Body of pancreas (tissue), 4 donors: ENCODE measurements around the gene GSC2. TPM values are rescaled to one million over a fixed set of nuclear protein-coding genes. Genes with fewer than 3 reads are reported as not detected.

Experiments used
- ATAC-seq: fragments of 150-250 bp; one replicate; pipeline ENCODE4 v1.9.1; 2016
- DNase-seq, 4 donors: peaks; one replicate each; pipeline ENCODE4 v3.0.0-alpha.2; 2019
- H3K27ac ChIP-seq, 4 donors: fragments of 200-600 bp; sonication (generic); 1 replicate in 3 of 4; 2 replicates in 1 of 4; pipeline versions ENCODE4 v1.5.1 to v1.6.1; 2016 to 2019; ENCODE audit warnings: mild to moderate bottlenecking in 1 of 4, mixed read lengths in 1 of 4, moderate library complexity in 1 of 4
- H3K27me3 ChIP-seq, 2 donors: fragments of 200-600 bp; sonication (generic); one replicate each; pipeline ENCODE4 v1.6.0; 2016; ENCODE audit warnings: mild to moderate bottlenecking in 1 of 2
- H3K36me3 ChIP-seq, 2 donors: fragments of 200-600 bp; sonication (generic); replicated peaks in 1 of 2; 2 replicates each; pipeline ENCODE4 v1.5.1; 2016; ENCODE audit warnings: low read depth in 2 of 2; ENCODE audit not compliant: insufficient read depth in 1 of 2
- H3K4me1 ChIP-seq: fragments of 200-600 bp; sonication (generic); one replicate; pipeline ENCODE4 v1.6.0; 2016
- H3K4me3 ChIP-seq, 2 donors: fragments of 200-600 bp; sonication (generic); 1 replicate in 1 of 2; 2 replicates in 1 of 2; pipeline ENCODE4 v1.5.1; 2016 to 2019
- H3K9me3 ChIP-seq, 3 donors: fragments of 200-600 bp; sonication (generic); 1 replicate in 2 of 3; 2 replicates in 1 of 3; pipeline ENCODE4 v1.5.1; 2016
- CTCF ChIP-seq, 7 experiments: fragments of 450-650 bp in 4 of 7; fragments of 200-600 bp in 3 of 7; sonication (generic) in 3 of 7; IDR thresholded peaks; one replicate each; pipeline ENCODE4 v1.5.1; 2016 to 2019; ENCODE audit warnings: antibody characterized with exemption in 7 of 7
- POLR2A ChIP-seq, 3 donors: fragments of 450-650 bp; IDR thresholded peaks; one replicate each; pipeline ENCODE4 v1.6.1; 2016; ENCODE audit warnings: antibody characterized with exemption in 3 of 3, mild to moderate bottlenecking in 2 of 3
- WGBS, 2 donors: methylation state at CpG; one replicate each; pipeline ENCODE4 v1.1.5; 2017; 5-methylcytosine and 5-hydroxymethylcytosine counted together
- intact Hi-C: fragments of 100-400 bp; cut with DNase I; formaldehyde crosslinking; loops from one replicate; pipeline ENCODE4 v1.15.1; 2023
- total RNA-seq, 2 donors: library from RNA; depleted of rRNA; stranded (reverse); fragments of >200 nt; gene quantifications; one replicate each; pipeline ENCODE4 v1.1.0, GENCODE V29; 2016

The GSC2 gene
- total RNA-seq, 2 donors from 2014 or later, result not detected

GRCh38 chr22:19133561-19133960 is 16.5 kb downstream of the GSC2 start:
- ATAC-seq (no peak), DNase-seq (no peak)
- TF ChIP-seq CTCF (IDR thresholded peaks at IDR 0.05), result no peak
- no peak for TF ChIP-seq POLR2A (IDR thresholded peaks at IDR 0.05)
- no peaks in the 10 kb centered on the region for H3K4me1 ChIP-seq
- H3K9me3 ChIP-seq, result no peaks in the 10 kb centered on the region
- H3K4me3 ChIP-seq, result no peak overlapping the region
- peaks cover 0 to 13% of the 10 kb centered on the region in 2 donors for H3K36me3 ChIP-seq
- intact Hi-C loops, result no loop called here
- 97% methylated on average over 13 of the region's 13 CpGs; no CpG with 5 or more reads in 1 of the 2 donors for WGBS, 2 donors
- H3K27me3 ChIP-seq, result no peaks in the 10 kb centered on the region
- no peak overlapping the region for H3K27ac ChIP-seq

DNA sequence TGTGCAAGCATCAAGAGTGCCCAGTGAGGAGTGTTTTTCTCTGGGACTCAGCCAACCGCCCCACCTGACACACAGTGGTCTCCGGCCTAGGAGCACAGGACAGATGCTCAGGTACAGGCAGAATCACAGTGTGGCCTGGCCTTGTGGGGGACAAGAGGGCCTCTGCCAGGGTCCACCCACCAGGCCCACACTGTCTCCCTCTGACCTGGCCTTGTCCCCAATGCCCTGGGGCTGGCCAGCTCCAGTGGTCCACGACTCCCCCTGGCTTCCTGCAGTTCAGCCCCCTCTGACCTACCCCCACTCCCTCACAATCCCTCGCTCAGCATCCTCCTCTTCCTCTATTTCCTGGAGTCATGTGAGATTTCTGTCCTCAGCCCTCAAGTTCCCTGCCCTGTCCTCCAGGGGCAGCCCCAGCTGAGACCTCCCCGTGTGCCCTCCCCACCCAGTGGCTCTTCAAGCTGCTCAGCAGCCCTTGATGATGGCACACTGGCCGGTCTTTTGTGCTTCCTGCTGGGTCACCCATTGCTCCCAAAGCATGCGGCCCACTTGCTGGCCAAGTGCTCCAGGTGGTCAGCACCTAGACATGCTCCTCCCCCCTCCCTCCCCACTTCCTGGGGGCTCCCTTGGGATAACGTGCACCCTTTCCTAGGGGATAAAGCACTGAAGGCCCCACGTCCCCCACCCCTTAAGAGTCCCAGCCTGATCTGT is 17.2 kb downstream of the GSC2 start:
- H3K27me3 ChIP-seq, result no peaks in the 10 kb centered on the region
- H3K27ac ChIP-seq, result no peak overlapping the region
- DNase-seq (no peak), ATAC-seq (no peak)
- no peak overlapping the region for H3K4me3 ChIP-seq
- no peaks in the 10 kb centered on the region for H3K9me3 ChIP-seq
- H3K4me1 ChIP-seq, result no peaks in the 10 kb centered on the region
- intact Hi-C loops, result no loop called here
- TF ChIP-seq POLR2A (IDR thresholded peaks at IDR 0.05) (no peak), CTCF (IDR thresholded peaks at IDR 0.05) (no peak)
- 88 to 97% methylated on average over 7 to 9 of the region's 9 CpGs for WGBS, 2 donors
- peaks cover 0 to 13% of the 10 kb centered on the region in 2 donors for H3K36me3 ChIP-seq

DNA sequence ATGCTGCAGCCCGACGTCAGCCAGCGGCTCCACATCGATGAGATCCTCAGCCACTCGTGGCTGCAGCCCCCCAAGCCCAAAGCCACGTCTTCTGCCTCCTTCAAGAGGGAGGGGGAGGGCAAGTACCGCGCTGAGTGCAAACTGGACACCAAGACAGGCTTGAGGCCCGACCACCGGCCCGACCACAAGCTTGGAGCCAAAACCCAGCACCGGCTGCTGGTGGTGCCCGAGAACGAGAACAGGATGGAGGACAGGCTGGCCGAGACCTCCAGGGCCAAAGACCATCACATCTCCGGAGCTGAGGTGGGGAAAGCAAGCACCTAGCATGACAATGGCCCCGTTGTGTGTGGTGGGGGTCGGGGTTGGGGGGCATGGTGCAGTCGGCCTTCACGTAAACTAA is 17.9 kb downstream of the GSC2 start:
- Histone ChIP-seq H3K4me3 (no peak overlapping the region), H3K36me3 (peaks cover 0 to 13% of the 10 kb centered on the region in 2 donors), H3K27me3 (no peaks in the 10 kb centered on the region), H3K4me1 (peaks cover 6% of the 10 kb centered on the region), H3K9me3 (no peaks in the 10 kb centered on the region), H3K27ac (no peak overlapping the region)
- DNase-seq (no peak), ATAC-seq (no peak)
- TF ChIP-seq CTCF (IDR thresholded peaks at IDR 0.05), result no peak
- no peak for TF ChIP-seq POLR2A (IDR thresholded peaks at IDR 0.05)
- 92 to 95% methylated on average over 9 to 16 of the region's 20 CpGs for WGBS, 2 donors
- intact Hi-C loops, result no loop called here

DNA sequence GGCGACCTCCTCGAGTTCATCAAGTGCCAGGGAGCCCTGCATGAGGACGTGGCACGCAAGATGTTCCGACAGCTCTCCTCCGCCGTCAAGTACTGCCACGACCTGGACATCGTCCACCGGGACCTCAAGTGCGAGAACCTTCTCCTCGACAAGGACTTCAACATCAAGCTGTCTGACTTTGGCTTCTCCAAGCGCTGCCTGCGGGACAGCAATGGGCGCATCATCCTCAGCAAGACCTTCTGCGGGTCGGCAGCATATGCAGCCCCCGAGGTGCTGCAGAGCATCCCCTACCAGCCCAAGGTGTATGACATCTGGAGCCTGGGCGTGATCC is 18.4 kb downstream of the GSC2 start:
- peaks cover 0 to 11% of the 10 kb centered on the region in 2 donors for H3K36me3 ChIP-seq
- DNase-seq, result no peak
- ATAC-seq, result no peak

More for the DNA sequence above, 18.4 kb downstream of the GSC2 start:
- peaks cover 10% of the 10 kb centered on the region for H3K4me1 ChIP-seq
- no peak for TF ChIP-seq POLR2A (IDR thresholded peaks at IDR 0.05)
- no peak for TF ChIP-seq CTCF (IDR thresholded peaks at IDR 0.05)
- H3K4me3 ChIP-seq, result no peak overlapping the region
- H3K27ac ChIP-seq, result no peak overlapping the region
- WGBS, 2 donors, result 95 to 97% methylated on average over 11 to 19 of the region's 19 CpGs
- no peaks in the 10 kb centered on the region for H3K27me3 ChIP-seq
- intact Hi-C loops, result no loop called here
- no peaks in the 10 kb centered on the region for H3K9me3 ChIP-seq
